Stimulated activated CD8-positive, alpha-beta memory T cell treated with anti-CD3 and anti-CD28 coated beads, Interleukin-7, amount 100 ng/mL, for 48 hours (primary cell): ENCODE data around the gene CLCN6.

Experiments
- DNase-seq, 2 donors: peaks; one replicate each; pipeline ENCODE4 v3.0.0-alpha.2; 2020; ENCODE audit warnings: low read depth in 1 of 2; ENCODE audit errors: extremely low read depth in 1 of 2

Gene CLCN6

GRCh38 chr1:11805422-11806306 is at the start of gene CLCN6, which contains the start of gene MTHFR:
TSS of gene CLCN6 (plus strand) at chr1:11806191. CDS start at chr1:11806263, 72 bp downstream.
TSS of gene MTHFR (minus strand) at chr1:11805964. CDS start at chr1:11803116, 2,848 bp downstream.
- DNase-seq, result peak; percentile 99

- DNase-seq, result no peak
Measured at GRCh38 chr1:11757047-11757446, 48.9 kb upstream of the CLCN6 start.

- no peak for DNase-seq
Measured at GRCh38 chr1:11759791-11760190, 46.2 kb upstream of the CLCN6 start.

DNA sequence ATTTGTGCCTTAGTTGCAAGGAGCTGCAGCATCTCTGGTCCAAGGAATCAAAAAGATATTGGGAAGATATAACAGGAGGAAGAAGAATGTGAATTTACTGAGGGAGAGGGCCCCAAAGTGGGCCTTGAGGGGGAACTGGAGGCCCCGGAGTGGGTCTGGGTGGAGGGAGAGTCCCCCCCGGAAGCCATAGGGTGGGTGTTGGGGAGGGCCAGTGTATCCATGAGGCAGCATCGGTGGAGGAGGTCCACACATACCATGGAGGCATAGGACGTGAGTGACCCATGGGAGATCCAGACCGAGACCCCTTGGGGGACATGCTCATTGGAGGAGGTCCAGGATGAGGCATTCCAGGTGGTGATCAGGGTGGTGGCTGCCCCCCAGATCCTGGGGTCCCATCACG is 44.7 kb upstream of the CLCN6 start:
- no peak for DNase-seq

GRCh38 chr1:11761988-11762406 is 44.0 kb upstream of the CLCN6 start, which contains the start of gene C1orf167:
TSS of gene C1orf167 (plus strand) at chr1:11762193. CDS start at chr1:11764401, 2,208 bp downstream.
- no peak for DNase-seq

DNA sequence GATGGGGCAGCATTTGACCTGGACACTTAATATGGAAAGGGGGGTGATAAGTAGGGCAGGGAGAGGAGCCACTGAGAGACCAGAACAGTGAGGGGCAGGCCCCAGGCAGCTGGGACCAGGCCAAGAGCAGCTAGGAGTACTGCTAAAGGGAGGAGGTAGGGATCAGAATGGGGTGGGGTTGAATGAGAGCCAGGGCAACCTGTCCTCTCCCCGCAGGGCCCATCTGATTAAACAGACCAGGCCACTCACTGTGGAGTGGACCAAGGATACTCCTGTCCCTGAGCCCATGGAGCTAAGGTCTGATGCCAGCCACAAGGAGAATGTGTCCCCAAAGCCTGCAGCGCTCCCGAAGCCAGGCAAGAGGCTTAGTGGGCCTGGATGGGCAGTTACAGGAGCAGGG is 41.9 kb upstream of the CLCN6 start:
- no peak for DNase-seq

- DNase-seq, result no peak
Measured at GRCh38 chr1:11764519-11764918, 41.5 kb upstream of the CLCN6 start.

- DNase-seq, result no peak
Measured at GRCh38 chr1:11765661-11766428, 40.1 kb upstream of the CLCN6 start.

GRCh38 chr1:11766429-11766776 is 39.6 kb upstream of the CLCN6 start:
- DNase-seq, result no peak

- no peak for DNase-seq
Measured at GRCh38 chr1:11767922-11768704, 37.9 kb upstream of the CLCN6 start.

DNA sequence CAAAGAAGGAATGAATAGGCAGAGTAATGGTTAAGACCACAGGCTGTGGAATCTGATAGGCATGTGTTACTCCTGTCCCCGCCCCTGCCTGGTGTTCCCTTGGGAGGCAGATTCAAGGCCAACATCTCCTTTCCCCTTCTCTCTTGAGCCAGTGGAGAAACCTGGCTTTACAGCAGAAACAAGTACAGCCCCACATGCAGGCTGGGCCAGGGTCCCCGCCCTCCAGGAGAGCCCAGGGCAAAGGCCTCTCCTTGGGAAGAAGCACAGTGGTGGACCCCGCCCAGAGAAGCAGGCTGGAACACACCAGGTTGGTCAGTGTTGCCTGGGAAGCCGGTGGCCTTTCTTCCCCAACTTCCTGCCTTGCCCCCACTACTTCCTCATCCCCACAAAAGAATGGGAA is 37.2 kb upstream of the CLCN6 start:
- no peak for DNase-seq

DNA sequence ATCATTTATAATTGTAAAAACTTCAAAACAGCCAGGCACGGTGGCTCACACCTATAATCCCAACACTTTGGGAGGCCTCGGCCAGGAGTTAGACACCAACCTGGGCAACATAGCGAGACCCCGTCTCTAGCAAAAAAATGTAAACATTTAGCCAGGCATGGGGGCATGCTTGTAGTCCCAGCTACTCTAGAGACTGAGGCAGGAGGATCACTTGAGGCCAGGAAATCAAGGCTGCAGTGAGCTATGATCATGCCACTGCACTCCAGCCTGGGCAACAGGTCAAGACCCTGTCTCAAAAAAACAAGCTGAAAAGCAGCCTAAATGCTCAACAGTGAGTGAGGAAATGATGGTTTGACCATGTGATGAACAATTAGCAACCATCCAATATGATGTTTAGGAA is 36.7 kb upstream of the CLCN6 start:
- DNase-seq, result no peak

GRCh38 chr1:11770011-11770410 is 36.0 kb upstream of the CLCN6 start:
- no peak for DNase-seq

- no peak for DNase-seq
Measured at GRCh38 chr1:11771481-11772043, 34.4 kb upstream of the CLCN6 start.

GRCh38 chr1:11772458-11772857 is 33.5 kb upstream of the CLCN6 start:
- DNase-seq, result no peak

DNA sequence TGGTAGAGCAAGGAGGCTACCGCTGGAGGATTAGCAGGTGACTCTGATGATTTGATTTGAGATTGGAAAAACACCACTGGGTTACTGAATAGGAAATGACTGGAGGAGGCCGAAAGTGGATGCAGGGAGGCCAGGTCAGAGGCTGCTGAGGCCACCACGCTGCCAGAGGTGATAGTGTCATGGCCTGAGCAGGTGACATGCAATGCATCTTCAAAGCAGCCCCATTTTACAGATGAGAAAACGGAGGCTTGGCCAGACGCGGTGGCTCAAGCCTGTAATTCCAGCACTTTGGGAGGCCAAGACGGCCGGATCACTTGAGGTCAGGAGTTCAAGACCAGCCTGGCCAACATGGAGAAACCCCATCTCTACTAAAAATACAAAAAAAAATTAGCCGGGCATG is 31.2 kb upstream of the CLCN6 start:
- no peak for DNase-seq

DNA sequence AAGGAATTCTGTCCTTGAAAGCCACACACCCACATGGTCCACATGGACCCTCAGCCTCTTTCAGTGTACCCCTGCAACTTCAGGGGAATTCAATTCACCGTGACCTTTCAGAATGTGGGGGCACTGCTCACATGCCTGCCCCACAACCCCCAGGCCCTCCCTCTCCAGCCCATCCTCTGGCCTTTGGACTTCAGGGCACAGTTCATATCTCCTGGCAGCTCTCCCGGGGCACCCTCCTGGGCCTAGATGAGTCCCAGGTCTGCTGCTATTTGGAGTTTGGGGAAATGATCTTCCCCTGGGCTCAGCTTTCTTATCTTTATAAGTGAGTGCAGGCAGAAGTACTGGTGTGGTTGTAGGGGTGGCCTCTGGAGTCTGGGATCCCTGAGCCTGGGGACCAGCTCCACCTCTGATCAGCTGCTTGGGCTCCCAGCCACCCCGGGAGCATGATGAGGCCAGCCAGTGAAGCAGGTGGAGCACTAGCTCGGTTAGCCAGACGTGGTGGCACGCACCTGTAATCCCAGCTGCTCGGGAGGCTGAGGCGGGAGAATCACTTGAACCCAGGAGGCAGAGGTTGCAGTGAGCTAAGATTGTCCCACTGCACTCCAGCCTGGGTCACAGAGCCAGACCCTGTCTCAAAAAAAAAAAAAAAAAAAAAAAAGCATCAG is 28.2 kb upstream of the CLCN6 start:
- DNase-seq, result no peak

DNA sequence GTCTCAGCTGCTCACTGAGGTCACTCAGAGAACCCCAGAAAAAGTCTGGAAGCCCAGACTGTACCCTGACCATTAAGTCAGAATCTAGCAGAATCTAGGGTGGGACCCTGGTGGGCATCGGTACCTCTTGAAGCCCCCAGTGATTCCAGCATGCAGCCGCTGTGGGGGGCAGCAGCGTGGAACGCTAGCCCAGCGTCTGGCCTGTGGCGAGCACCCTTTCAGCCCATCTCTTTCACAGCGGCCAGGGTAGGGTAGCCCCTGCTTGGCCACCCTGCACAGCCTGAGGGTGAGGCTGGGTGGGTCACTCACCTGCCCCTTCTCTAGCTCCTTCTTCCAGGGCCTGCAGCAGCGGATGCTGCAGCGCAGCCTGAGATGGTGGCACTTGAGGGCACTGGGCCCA is 27.7 kb upstream of the CLCN6 start:
- DNase-seq, result no peak

DNA sequence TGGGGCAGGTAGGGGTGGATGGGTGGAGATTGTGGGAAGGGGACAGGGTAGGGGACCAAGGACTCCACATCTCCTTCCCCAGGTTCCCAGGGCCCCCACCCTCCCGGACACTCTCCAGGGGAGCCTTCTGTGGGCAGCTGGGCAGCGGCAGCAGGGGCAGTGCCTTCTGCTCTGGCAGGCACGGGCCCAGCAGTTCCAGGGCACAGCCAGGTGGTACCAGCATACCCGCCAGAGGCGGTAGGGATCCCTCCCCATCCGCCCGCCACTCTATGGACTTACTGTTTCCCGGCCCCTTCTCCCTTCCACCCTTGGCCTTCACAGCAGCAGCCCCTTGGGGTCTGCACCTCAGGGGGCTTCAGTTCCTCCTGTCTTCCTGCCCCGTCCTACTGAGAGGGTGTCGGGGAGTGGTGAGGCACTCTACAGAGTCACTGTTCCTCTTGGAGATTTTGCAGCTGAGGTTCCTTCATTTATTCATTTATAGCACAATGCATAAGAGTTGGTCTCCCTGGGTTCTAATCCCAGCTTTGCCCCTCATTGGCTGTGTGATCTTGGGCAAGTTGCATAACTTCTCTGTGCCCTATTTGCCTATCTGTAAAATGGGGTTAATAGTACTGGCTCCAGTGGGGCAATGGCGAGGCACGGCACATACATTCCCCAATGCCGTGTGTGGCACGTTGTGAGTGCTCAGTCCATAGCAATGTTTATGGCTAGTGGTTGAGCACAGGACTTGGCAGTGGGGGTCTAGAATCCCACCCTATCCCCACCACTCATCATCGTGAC is 27.0 kb upstream of the CLCN6 start:
- DNase-seq, result no peak
